RWPE1 (cell line): ENCODE measurements around the gene GRIFIN.

Experiments
- CTCF ChIA-PET: fragments of 350-600 bp; sonication (Branson Sonifier 250); formaldehyde crosslinking; extraction: SDS; loops from one replicate; lab custom pipeline; 2021; lab: Yijun Ruan, JAX
- POLR2A ChIA-PET: fragments of 400-600 bp; formaldehyde crosslinking; extraction: SDS; loops from one replicate; lab custom pipeline; 2020; ENCODE audit warnings: antibody characterized with exemption; ENCODE audit not compliant: low non-redundant PET; lab: Yijun Ruan, JAX
- DNase-seq: peaks from one replicate; pipeline ENCODE4 v3.0.0; 2012; ENCODE audit warnings: low spot score
- H3K27ac ChIP-seq: fragments of 450-650 bp; 2 replicates; pipeline ENCODE4 v1.5.1; 2017
- CTCF ChIP-seq: fragments of 450-650 bp; conservative IDR thresholded peaks from 2 replicates; pipeline ENCODE4 v1.5.1; 2017; ENCODE audit warnings: low read depth, mild to moderate bottlenecking

GRIFIN gene

DNA sequence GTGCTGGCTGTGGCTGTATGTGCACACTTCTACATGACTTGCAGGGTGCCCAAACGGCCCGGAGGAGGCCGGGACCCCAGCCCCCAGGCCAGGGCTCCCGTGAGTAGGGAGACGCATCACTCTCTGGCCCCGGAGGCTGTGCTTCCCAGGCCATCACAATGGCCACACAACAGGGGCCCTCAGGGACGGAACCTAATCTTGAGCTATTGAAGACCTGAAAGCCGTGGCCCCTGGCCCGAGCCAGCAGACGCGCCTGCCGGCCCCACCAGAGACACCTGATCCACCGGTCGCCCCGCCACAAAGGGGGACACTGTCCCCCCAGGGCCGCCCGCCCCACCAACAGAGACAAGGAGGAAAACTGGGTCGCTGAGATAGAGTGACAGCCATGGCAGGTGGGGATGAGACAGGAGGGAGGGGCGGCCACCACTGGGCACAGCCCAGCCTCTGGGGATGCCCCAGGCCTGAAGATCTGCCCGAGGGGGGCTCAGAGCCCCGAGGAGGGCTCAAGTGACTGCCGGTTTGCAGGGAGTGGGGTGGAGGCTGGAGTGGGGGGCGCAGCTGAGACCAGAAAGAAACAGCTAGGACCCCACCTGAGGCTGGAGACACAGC lies 33.2 kb upstream of the GRIFIN start:
- TF ChIP-seq CTCF, result no peak
- CTCF ChIA-PET, result no interaction called here
- peak overlapping the region; percentile 87 for H3K27ac ChIP-seq
- no peak for DNase-seq
- POLR2A ChIA-PET, result interaction anchor here (1.1 kb wide), 1 partner anchor 8 kb away, joined by 3 read pairs; no protein-coding TSS in a partner anchor

DNA sequence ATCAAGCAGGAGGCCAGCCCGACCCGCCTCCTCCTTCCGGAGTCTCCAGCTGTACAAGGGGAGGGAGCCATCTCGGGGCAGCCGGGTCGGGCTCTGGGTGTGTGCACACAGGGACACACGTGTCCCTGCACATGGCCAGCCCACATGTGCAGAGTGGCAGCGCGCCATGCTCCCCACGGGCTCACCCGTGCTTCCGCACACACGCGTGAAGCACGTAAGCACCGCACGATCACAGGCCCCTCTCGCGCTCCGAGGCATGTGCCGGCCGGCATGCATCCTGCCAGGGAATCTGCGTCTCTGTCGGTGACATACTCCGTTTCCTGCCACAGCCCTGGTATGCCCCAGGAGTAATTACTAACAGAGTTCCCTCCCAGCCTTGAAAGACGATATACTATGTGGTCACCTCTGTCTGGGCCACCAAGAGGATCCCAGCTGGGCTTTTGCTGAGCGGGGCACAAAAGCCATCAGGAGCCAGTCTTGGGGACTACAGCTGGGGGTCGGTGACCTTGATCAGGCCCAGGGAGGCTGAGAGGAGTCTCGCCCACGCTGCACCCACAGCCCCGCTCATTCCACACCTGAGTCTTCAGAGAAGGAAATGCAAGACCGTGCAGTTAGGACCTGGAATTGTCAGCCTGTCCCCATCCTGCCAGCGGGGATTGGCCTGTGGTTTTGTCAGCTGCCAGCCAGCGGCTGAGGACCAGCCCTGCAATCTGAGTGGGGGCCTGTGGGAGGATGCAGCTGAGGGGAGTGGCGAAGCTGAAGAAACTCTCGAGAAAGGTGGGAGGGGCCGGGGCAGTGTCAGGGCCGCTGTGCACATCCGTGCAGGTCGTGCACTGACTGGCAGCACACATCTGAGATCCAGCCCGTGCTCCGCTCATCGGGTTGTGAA lies 32.4 kb upstream of the GRIFIN start:
- H3K27ac ChIP-seq, result peak overlapping the region; percentile 87
- ChIA-PET POLR2A (no interaction called here), CTCF (no interaction called here)
- no peak for TF ChIP-seq CTCF
- DNase-seq, result no peak

- H3K27ac ChIP-seq, result peak overlapping the region; percentile 87
Observed at GRCh38 chr7:2507917-2508306, 31.7 kb upstream of the GRIFIN start.

DNA sequence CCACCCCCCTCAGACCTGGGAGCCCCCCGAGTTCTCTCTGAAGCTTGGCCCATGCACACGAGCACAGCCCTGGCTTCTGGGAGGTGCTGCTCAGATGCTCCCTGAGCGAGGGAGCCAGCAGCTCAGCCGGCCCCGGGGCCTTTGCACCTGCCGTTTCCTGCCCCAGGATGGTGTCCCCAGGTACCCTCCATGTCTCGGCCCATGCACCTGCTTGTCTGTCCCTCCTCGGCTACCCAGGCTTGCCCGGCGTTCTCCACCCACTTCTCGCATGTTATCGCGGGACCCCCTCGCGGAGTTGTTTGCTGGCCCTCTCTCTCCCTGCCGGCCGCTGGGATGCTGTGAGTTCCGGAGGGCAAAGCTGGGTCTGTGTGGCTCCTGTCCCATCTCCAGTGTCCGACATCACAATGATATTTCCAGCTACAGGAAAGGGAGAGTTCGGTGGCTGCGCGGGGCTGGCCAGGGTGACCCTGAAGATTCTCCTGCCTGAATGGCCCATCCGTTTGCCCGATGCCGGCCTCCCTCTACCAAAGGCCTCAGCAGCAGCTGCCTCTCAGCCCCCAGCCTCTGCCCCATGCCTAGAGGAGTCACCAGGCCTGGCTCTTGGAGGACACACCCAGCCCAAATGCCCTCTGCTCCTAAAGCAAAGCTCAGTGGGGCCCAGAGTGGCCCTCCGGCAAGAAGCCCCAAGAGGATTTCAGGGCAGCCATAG lies 31.2 kb upstream of the GRIFIN start:
- peak overlapping the region; percentile 87 for H3K27ac ChIP-seq
- ChIA-PET POLR2A (no interaction called here), CTCF (no interaction called here)
- DNase-seq, result no peak
- TF ChIP-seq CTCF, result no peak

More at GRCh38 chr7:2507917-2508306, 31.7 kb upstream of the GRIFIN start:
- no peak for DNase-seq
- TF ChIP-seq CTCF, result no peak
- ChIA-PET POLR2A (no interaction called here), CTCF (no interaction called here)

GRCh38 chr7:2505401-2505800 lies 29.2 kb upstream of the GRIFIN start:
- POLR2A ChIA-PET, result no interaction called here
- TF ChIP-seq CTCF, result no peak
- CTCF ChIA-PET, result no interaction called here
- H3K27ac ChIP-seq, result peak overlapping the region; percentile 44
- no peak for DNase-seq

DNA sequence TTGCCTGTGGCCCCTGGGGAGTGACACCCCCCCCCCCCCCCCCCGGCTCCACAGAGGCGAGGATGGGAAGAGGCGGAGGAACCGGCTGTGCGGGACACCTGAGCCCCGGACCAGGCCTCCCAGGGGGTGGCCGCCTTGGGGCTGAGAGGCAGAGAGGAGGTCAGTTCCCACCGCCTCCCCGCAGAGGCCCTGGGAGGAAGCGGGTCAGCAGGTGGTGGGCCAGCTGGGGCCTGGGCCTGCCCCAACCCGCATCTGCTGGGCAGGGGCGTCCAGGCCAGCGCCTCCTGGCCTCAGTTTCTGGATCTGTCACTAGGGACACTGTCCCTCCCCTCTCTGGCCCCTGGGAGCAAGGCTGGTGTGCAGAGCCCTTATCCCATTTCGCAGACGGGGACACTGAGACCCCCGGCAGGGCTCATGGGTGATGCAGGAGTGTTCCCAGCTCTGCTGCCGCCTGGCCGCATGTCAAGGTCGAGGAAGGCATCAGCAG lies 28.7 kb upstream of the GRIFIN start:
- no peak for DNase-seq
- H3K27ac ChIP-seq, result peak overlapping the region; percentile 44
- POLR2A ChIA-PET, result no interaction called here
- CTCF ChIA-PET, result no interaction called here
- TF ChIP-seq CTCF, result no peak
